HEK293T (cell line): ENCODE results near the gene NR4A2.
A peak's percentile ranks its signal among the peaks of the same experiment; 100 is the strongest.

Experiments used
- CTCF ChIA-PET: fragments of 350-600 bp; formaldehyde crosslinking; extraction: SDS; loops from one replicate; lab custom pipeline; 2021; ENCODE audit warnings: antibody characterized with exemption, inconsistent platforms; lab: Yijun Ruan, JAX
- POLR2A ChIA-PET: fragments of 350-600 bp; formaldehyde crosslinking; extraction: SDS; loops from one replicate; lab custom pipeline; 2020; ENCODE audit warnings: antibody characterized with exemption, inconsistent platforms; lab: Yijun Ruan, JAX
- DNase-seq: peaks from one replicate; pipeline ENCODE4 v3.0.0; 2012; ENCODE audit warnings: mixed read lengths; ENCODE audit errors: extremely low spot score
- ARNT ChIP-seq: fragments of 450-650 bp; IDR thresholded peaks from 2 replicates; pipeline ENCODE4 v1.6.1; 2017; ENCODE audit warnings: mild to moderate bottlenecking
- BHLHE40 ChIP-seq: fragments of 450-650 bp; IDR thresholded peaks from 2 replicates; pipeline ENCODE4 v1.6.1; 2016; ENCODE audit warnings: mild to moderate bottlenecking, moderate library complexity, borderline replicate concordance
- CTBP1 ChIP-seq: fragments of 450-650 bp; IDR thresholded peaks from 2 replicates; pipeline ENCODE4 v1.6.1; 2016; ENCODE audit warnings: borderline replicate concordance
- ELF4 ChIP-seq: fragments of 450-650 bp; IDR thresholded peaks from 2 replicates; pipeline ENCODE4 v1.6.1; 2017; ENCODE audit warnings: antibody characterized with exemption
- FOXA1 ChIP-seq: fragments of 450-650 bp; IDR thresholded peaks from 2 replicates; pipeline ENCODE4 v1.6.1; 2016; ENCODE audit warnings: mild to moderate bottlenecking
- FOXK2 ChIP-seq: fragments of 450-650 bp; IDR thresholded peaks from 2 replicates; pipeline ENCODE4 v1.6.1; 2016; ENCODE audit warnings: mild to moderate bottlenecking
- FOXM1 ChIP-seq: fragments of 450-650 bp; IDR thresholded peaks from 2 replicates; pipeline ENCODE4 v1.6.1; 2017; ENCODE audit warnings: mild to moderate bottlenecking, borderline replicate concordance
- HDGF ChIP-seq: fragments of 450-650 bp; IDR thresholded peaks from 2 replicates; pipeline ENCODE4 v1.6.1; 2017; ENCODE audit warnings: antibody characterized with exemption, borderline replicate concordance
- L3MBTL2 ChIP-seq: fragments of 450-650 bp; conservative IDR thresholded peaks from 2 replicates; pipeline ENCODE4 v1.6.1; 2016; ENCODE audit warnings: mild to moderate bottlenecking
- LEF1 ChIP-seq: fragments of 450-650 bp; IDR thresholded peaks from 2 replicates; pipeline ENCODE4 v1.6.1; 2017; ENCODE audit warnings: mild to moderate bottlenecking, borderline replicate concordance
- NFRKB ChIP-seq: fragments of 450-650 bp; IDR thresholded peaks from 2 replicates; pipeline ENCODE4 v1.6.1; 2016; ENCODE audit warnings: mild to moderate bottlenecking, moderate library complexity
- SP1 ChIP-seq: fragments of 450-650 bp; IDR thresholded peaks from 2 replicates; pipeline ENCODE4 v1.6.1; 2017
- SUZ12 ChIP-seq: fragments of 450-650 bp; IDR thresholded peaks from 2 replicates; pipeline ENCODE4 v1.6.1; 2016; ENCODE audit warnings: mild to moderate bottlenecking
- TARDBP ChIP-seq: fragments of 450-650 bp; IDR thresholded peaks from 2 replicates; pipeline ENCODE4 v1.6.1; 2016
- ZNF384 ChIP-seq: fragments of 450-650 bp; IDR thresholded peaks from 2 replicates; pipeline ENCODE4 v1.6.1; 2016
- TF ChIP-seq, protein P1 (sequence below): fragments of 450-650 bp; IDR thresholded peaks from 2 replicates; pipeline ENCODE4 v1.6.1; 2016

NR4A2 gene

DNA sequence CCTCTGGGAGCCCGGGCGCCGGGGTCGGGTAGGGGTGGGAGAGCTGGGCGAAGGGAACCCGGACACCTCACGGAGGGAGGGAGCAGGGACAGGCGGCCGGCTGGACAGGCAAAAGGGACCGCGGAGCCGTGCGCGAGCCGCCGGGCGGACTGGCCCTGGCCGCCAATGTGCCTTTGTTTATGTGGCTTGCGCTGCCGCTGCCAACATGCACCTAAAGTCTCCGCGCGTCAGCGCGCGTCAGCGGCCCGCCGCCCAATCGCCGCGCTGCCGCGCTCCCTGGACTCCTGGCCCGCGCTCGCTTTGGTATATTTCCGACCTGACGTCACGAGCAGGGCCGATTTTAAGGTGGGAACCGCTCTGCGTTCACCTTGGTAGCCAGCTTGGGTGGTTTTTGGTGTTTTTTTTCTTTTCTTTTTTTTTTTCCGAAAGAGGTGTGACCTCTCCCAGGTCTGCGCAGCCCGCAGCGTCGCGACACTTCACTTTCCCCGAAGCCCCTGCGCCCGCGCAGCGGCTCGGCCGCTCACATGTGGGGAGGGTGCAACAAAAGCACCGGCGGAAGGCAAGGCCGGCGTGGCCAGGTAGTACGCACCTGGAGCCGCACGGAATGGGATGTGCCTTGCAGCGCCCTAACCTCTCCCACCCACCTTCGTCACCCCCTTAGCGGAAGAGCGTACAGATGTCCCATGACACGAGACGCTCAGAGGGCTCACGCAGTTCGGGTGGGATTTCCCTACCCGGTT, at the start of gene NR4A2:
Gene NR4A2, minus strand, starts transcription at position 188 of the 740 bp plus-strand sequence. CDS start 2,535 bp downstream, outside the sequence.
- TF ChIP-seq SUZ12 (no peak), L3MBTL2 (peak; percentile 93)
- POLR2A ChIA-PET = interaction anchor here (2.5 to 3.0 kb wide), 3 partner anchors 8 to 257 kb away, joined by 11 to 13 read pairs (median 12); no protein-coding TSS in a partner anchor
- DNase-seq = peak; percentile 82
- CTCF ChIA-PET = no interaction called here

DNA sequence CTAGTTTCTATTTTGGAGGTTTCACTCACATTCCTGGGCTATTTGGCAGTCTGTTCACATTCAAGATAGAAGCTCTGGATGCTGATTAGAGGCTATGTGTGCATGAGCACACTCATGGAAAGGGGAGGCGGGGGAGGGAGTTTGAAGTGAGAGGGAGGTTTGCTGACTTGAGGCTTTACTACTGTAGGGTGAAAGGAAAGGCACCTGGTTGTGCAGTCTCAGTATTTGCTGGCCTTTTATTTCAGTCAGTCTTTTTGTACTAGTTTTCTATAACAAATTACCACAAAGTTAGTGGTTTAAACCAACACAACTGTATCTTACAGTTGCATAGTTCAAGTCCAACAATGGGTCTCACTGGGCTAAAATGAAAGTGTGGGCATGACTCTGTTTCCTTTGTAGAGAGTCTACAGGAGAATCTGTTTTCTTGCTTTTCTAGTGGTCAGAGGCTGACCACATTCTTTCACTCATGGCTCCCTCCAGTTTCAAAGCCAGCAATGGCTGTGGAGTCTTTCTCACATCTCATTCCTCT, 47.7 kb upstream of the NR4A2 start:
- POLR2A ChIA-PET = no interaction called here
- DNase-seq = no peak
- no peak for TF ChIP-seq FOXK2
- TF ChIP-seq, protein P1, sequence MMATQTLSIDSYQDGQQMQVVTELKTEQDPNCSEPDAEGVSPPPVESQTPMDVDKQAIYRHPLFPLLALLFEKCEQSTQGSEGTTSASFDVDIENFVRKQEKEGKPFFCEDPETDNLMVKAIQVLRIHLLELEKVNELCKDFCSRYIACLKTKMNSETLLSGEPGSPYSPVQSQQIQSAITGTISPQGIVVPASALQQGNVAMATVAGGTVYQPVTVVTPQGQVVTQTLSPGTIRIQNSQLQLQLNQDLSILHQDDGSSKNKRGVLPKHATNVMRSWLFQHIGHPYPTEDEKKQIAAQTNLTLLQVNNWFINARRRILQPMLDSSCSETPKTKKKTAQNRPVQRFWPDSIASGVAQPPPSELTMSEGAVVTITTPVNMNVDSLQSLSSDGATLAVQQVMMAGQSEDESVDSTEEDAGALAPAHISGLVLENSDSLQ = no peak
- TF ChIP-seq ARNT = no peak
- no peak for TF ChIP-seq ELF4
- TF ChIP-seq BHLHE40 = no peak
- TF ChIP-seq FOXA1 = no peak
- CTCF ChIA-PET = interaction anchor here (0.5 kb wide), 1 partner anchor 44 kb away, joined by 3 read pairs; no protein-coding TSS in a partner anchor

DNA sequence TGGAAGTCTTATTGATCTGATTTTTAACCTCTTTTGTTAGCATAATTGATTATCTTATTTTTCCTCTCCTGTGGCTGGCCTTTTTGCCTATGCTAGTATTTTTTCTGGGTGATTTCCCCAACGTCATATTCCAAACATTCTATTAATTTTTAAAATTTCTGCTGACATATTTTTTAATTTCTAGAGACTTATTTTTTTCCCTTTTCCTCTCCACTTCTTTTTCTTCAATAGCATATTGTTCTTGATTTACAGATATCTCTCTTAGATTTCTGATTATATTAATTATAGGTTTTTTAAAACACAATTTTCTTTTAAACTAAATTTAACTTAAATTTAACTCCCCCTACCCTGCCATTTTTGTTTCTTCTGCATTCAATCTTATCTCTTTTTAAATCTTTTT, 47.2 kb upstream of the NR4A2 start:
- TF ChIP-seq SUZ12 = no peak
- TF ChIP-seq BHLHE40 = no peak
- TF ChIP-seq NFRKB = no peak
- no peak for TF ChIP-seq ELF4
- no peak for TF ChIP-seq HDGF
- no peak for TF ChIP-seq FOXA1
- TF ChIP-seq FOXM1 = no peak
- TF ChIP-seq FOXK2 = no peak
- DNase-seq = no peak
- ChIA-PET CTCF (interaction anchor here (0.5 kb wide), 1 partner anchor 44 kb away, joined by 3 read pairs; no protein-coding TSS in a partner anchor), POLR2A (no interaction called here)

DNA sequence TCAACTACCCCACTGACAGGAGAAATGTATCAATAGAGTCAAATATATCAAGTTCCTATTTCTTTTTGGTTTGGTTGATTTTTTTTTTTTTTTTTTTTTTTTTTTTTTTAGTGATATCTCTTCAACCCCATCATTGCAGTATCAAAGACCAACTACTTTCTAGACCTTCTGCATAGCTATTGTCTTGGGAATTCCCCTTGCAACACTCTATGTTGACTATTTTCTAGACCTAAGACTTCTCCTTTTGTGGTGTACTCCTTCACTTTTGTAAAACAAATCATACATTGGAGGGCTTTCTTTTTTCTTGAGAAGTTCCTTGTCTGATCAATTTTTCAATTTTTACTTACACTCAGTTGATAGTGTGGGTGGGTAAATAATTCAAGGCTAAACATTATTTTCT, 46.5 kb upstream of the NR4A2 start:
- no peak for DNase-seq
- POLR2A ChIA-PET = no interaction called here
- TF ChIP-seq, protein P1 = no peak
- TF ChIP-seq LEF1 = no peak
- no peak for TF ChIP-seq ARNT
- no peak for TF ChIP-seq NFRKB
- no peak for TF ChIP-seq HDGF
- no peak for TF ChIP-seq SP1
- CTCF ChIA-PET = no interaction called here

DNA sequence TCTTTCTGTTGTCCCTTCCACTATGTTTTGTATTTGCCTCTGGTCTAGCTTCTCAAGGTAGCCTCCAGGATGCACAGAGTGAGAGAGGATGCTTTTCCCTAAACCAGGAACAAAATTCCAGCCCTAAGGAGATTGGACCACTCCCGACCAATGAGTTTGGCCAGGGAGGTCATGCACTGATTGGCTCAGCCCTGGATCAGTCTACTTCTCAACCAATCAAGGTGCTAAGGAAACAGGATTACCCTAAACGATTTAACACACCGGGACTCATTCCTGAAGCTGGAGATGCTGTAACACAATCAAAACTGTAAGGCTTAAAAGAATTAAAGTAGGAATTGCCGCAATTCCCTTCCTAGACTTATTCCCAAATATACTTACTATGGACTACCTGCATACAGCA, 34.2 kb upstream of the NR4A2 start:
- no peak for DNase-seq
- CTCF ChIA-PET = no interaction called here
- TF ChIP-seq ELF4 (no peak), SUZ12 (no peak), HDGF (no peak), NFRKB (no peak), CTBP1 (no peak)
- TF ChIP-seq, protein P1 = peak; percentile 84
- POLR2A ChIA-PET = no interaction called here

DNA sequence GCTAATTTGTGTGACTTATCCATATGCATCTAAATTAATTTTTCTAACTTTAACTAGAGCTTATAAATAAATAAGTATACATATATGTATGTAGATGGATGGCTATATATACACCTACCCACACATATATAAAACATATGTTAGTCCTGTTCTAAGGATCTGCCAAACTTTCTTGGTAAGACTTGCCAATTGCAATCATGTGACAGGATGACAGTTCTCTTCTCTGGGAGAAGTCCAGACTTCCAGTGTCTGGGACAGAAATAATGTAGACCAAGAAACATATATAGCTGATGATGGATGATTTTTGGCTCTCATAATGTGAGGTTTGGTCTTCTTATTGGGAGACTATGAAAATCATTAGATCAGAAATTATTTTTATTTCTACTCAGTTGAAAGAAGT, 30.6 kb upstream of the NR4A2 start:
- TF ChIP-seq, protein P1 = no peak
- TF ChIP-seq ZNF384 (no peak), ARNT (no peak), FOXK2 (no peak), L3MBTL2 (no peak), FOXA1 (no peak), CTBP1 (no peak), LEF1 (no peak), NFRKB (no peak), ELF4 (no peak), SUZ12 (no peak), FOXM1 (no peak), HDGF (no peak), BHLHE40 (no peak), TARDBP (no peak)
- ChIA-PET CTCF (no interaction called here), POLR2A (no interaction called here)
- DNase-seq = no peak
